ENCODE data around the gene SPTLC1. TPM values are rescaled to one million over a fixed set of nuclear protein-coding genes. Genes with fewer than 3 reads are reported as not detected.
A peak's percentile ranks its signal among the peaks of the same experiment; 100 is the strongest.
"Not testable (repeated sequence)": the region's sequence is repeated elsewhere in the genome, so short reads cannot be mapped to it uniquely, and the experiment has no call there.

The SPTLC1 gene
- total RNA-seq, 1 experiment from 2014 or later: 47.3 TPM

GRCh38 chr9:92145784-92146183, 30.6 kb upstream of the SPTLC1 start:
- H3K79me2 ChIP-seq (ENCODE audit: low read length); H3K27me3 ChIP-seq (ENCODE audit: low read length); H3K27ac ChIP-seq (ENCODE audit: low read length); H3K4me2 ChIP-seq (ENCODE audit: low read depth, low read length, poor library complexity, severe bottlenecking); H3K4me3 ChIP-seq (ENCODE audit: low read length); DNase-seq; H4K20me1 ChIP-seq (ENCODE audit: insufficient read depth, low read depth, low read length); H3K36me3 ChIP-seq (ENCODE audit: insufficient read depth, low read length); H3K9me2 ChIP-seq (replicated peaks; ENCODE audit: insufficient read depth, low read length); H3K9ac ChIP-seq (ENCODE audit: low read length); H2AFZ ChIP-seq (ENCODE audit: low read length); H3K9me3 ChIP-seq (ENCODE audit: low read length): not testable (repeated sequence)
- H3K4me1 ChIP-seq (ENCODE audit: low read length): peaks cover 16% of the 10 kb centered on the region

- Histone ChIP-seq H3K27me3 (ENCODE audit: low read length) (no peaks in the 10 kb centered on the region), H2AFZ (ENCODE audit: low read length) (no peak overlapping the region), H3K27ac (ENCODE audit: low read length) (no peak overlapping the region), H3K4me1 (ENCODE audit: low read length) (peaks cover 13% of the 10 kb centered on the region), H3K4me3 (ENCODE audit: low read length) (no peak overlapping the region), H3K9ac (ENCODE audit: low read length) (no peak overlapping the region), H3K9me3 (ENCODE audit: low read length) (no peaks in the 10 kb centered on the region), H4K20me1 (ENCODE audit: insufficient read depth, low read depth, low read length) (no peaks in the 10 kb centered on the region), H3K4me2 (ENCODE audit: low read depth, low read length, poor library complexity, severe bottlenecking) (no peak overlapping the region), H3K79me2 (ENCODE audit: low read length) (no peaks in the 10 kb centered on the region), H3K36me3 (ENCODE audit: insufficient read depth, low read length) (no peaks in the 10 kb centered on the region), H3K9me2 (replicated peaks; ENCODE audit: insufficient read depth, low read length) (no peaks in the 10 kb centered on the region)
- DNase-seq: no peak
Observed at GRCh38 chr9:92142329-92142728, 27.1 kb upstream of the SPTLC1 start.

- Histone ChIP-seq H3K4me3 (ENCODE audit: low read length) (no peak overlapping the region), H2AFZ (ENCODE audit: low read length) (no peak overlapping the region)
Observed at GRCh38 chr9:92141144-92142129, 26.2 kb upstream of the SPTLC1 start.

GRCh38 chr9:92140754-92141143, 25.5 kb upstream of the SPTLC1 start:
- Histone ChIP-seq H3K4me2 (ENCODE audit: low read depth, low read length, poor library complexity, severe bottlenecking) (no peak overlapping the region), H2AFZ (ENCODE audit: low read length) (no peak overlapping the region), H3K4me3 (ENCODE audit: low read length) (no peak overlapping the region), H3K36me3 (ENCODE audit: insufficient read depth, low read length) (no peaks in the 10 kb centered on the region), H3K27me3 (ENCODE audit: low read length) (no peaks in the 10 kb centered on the region), H3K4me1 (ENCODE audit: low read length) (peaks cover 12% of the 10 kb centered on the region), H4K20me1 (ENCODE audit: insufficient read depth, low read depth, low read length) (no peaks in the 10 kb centered on the region), H3K9me2 (replicated peaks; ENCODE audit: insufficient read depth, low read length) (no peaks in the 10 kb centered on the region), H3K9ac (ENCODE audit: low read length) (no peak overlapping the region), H3K79me2 (ENCODE audit: low read length) (no peaks in the 10 kb centered on the region), H3K27ac (ENCODE audit: low read length) (no peak overlapping the region), H3K9me3 (ENCODE audit: low read length) (no peaks in the 10 kb centered on the region)
- DNase-seq: no peak

More at GRCh38 chr9:92141144-92142129, 26.2 kb upstream of the SPTLC1 start:
- DNase-seq: no peak
- Histone ChIP-seq H3K9me2 (replicated peaks; ENCODE audit: insufficient read depth, low read length) (no peaks in the 10 kb centered on the region), H4K20me1 (ENCODE audit: insufficient read depth, low read depth, low read length) (no peaks in the 10 kb centered on the region), H3K4me1 (ENCODE audit: low read length) (peaks cover 12% of the 10 kb centered on the region), H3K9ac (ENCODE audit: low read length) (no peak overlapping the region), H3K79me2 (ENCODE audit: low read length) (no peaks in the 10 kb centered on the region), H3K27ac (ENCODE audit: low read length) (no peak overlapping the region), H3K4me2 (ENCODE audit: low read depth, low read length, poor library complexity, severe bottlenecking) (no peak overlapping the region), H3K36me3 (ENCODE audit: insufficient read depth, low read length) (no peaks in the 10 kb centered on the region), H3K9me3 (ENCODE audit: low read length) (no peaks in the 10 kb centered on the region), H3K27me3 (ENCODE audit: low read length) (no peaks in the 10 kb centered on the region)

- Histone ChIP-seq H3K4me3 (ENCODE audit: low read length) (no peak overlapping the region), H2AFZ (ENCODE audit: low read length) (no peak overlapping the region), H3K9me3 (ENCODE audit: low read length) (no peaks in the 10 kb centered on the region), H3K27me3 (ENCODE audit: low read length) (no peaks in the 10 kb centered on the region), H3K4me2 (ENCODE audit: low read depth, low read length, poor library complexity, severe bottlenecking) (no peak overlapping the region), H3K4me1 (ENCODE audit: low read length) (peaks cover 12% of the 10 kb centered on the region), H3K9me2 (replicated peaks; ENCODE audit: insufficient read depth, low read length) (no peaks in the 10 kb centered on the region), H3K27ac (ENCODE audit: low read length) (no peak overlapping the region), H3K36me3 (ENCODE audit: insufficient read depth, low read length) (no peaks in the 10 kb centered on the region), H3K79me2 (ENCODE audit: low read length) (no peaks in the 10 kb centered on the region), H4K20me1 (ENCODE audit: insufficient read depth, low read depth, low read length) (no peaks in the 10 kb centered on the region), H3K9ac (ENCODE audit: low read length) (no peak overlapping the region)
- peak; percentile 87 for DNase-seq
Observed at GRCh38 chr9:92140074-92140753, 25.0 kb upstream of the SPTLC1 start.

GRCh38 chr9:92138960-92139540, 23.8 kb upstream of the SPTLC1 start:
- H3K27me3 ChIP-seq (ENCODE audit: low read length); H3K9me2 ChIP-seq (replicated peaks; ENCODE audit: insufficient read depth, low read length); H3K36me3 ChIP-seq (ENCODE audit: insufficient read depth, low read length); H3K4me2 ChIP-seq (ENCODE audit: low read depth, low read length, poor library complexity, severe bottlenecking); H2AFZ ChIP-seq (ENCODE audit: low read length); H3K9me3 ChIP-seq (ENCODE audit: low read length); H3K9ac ChIP-seq (ENCODE audit: low read length); H3K79me2 ChIP-seq (ENCODE audit: low read length); H3K4me3 ChIP-seq (ENCODE audit: low read length); H4K20me1 ChIP-seq (ENCODE audit: insufficient read depth, low read depth, low read length); H3K27ac ChIP-seq (ENCODE audit: low read length); DNase-seq: not testable (repeated sequence)
- peaks cover 14% of the 10 kb centered on the region for H3K4me1 ChIP-seq (ENCODE audit: low read length)

GRCh38 chr9:92138157-92138959, 23.1 kb upstream of the SPTLC1 start:
- Histone ChIP-seq H3K4me2 (ENCODE audit: low read depth, low read length, poor library complexity, severe bottlenecking) (no peak overlapping the region), H3K27ac (ENCODE audit: low read length) (no peak overlapping the region), H3K4me1 (ENCODE audit: low read length) (peaks cover 19% of the 10 kb centered on the region), H4K20me1 (ENCODE audit: insufficient read depth, low read depth, low read length) (no peaks in the 10 kb centered on the region), H3K79me2 (ENCODE audit: low read length) (no peaks in the 10 kb centered on the region), H3K4me3 (ENCODE audit: low read length) (no peak overlapping the region), H3K36me3 (ENCODE audit: insufficient read depth, low read length) (no peaks in the 10 kb centered on the region), H3K9ac (ENCODE audit: low read length) (no peak overlapping the region), H2AFZ (ENCODE audit: low read length) (no peak overlapping the region), H3K9me2 (replicated peaks; ENCODE audit: insufficient read depth, low read length) (no peaks in the 10 kb centered on the region), H3K27me3 (ENCODE audit: low read length) (no peaks in the 10 kb centered on the region), H3K9me3 (ENCODE audit: low read length) (no peaks in the 10 kb centered on the region)
- DNase-seq: peak; percentile 92
